ENCODE measurements around the gene PAF1.

DNA sequence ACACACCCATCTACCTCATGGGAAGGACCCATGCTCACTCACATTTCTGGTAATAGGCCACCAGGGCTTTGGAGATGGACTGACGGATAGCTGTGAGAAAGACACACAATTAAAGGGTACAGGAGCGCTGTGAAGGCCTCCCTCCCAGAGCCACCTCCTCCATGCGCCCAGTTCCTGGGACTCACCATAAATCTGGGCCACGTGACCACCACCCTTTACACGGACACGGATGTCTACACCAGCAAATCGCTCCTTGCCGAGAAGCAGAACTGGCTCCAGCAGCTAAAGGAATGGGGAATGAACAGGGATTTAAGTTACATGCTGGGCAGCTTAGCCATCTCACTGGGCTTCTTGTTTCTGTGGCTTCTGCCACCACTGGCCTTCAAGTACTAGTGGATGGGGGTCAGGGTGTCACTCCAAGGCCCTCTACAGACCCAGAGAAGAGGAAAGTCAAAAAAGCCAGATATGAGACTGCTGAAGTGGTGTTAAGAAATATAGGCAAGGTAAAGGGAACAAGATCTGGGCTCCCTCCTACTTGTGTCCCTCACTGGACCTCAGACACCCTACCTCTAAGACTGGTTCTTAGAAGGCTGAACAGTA, 42.7 kb upstream of the PAF1 start:
- TF ChIP-seq, protein P1, sequence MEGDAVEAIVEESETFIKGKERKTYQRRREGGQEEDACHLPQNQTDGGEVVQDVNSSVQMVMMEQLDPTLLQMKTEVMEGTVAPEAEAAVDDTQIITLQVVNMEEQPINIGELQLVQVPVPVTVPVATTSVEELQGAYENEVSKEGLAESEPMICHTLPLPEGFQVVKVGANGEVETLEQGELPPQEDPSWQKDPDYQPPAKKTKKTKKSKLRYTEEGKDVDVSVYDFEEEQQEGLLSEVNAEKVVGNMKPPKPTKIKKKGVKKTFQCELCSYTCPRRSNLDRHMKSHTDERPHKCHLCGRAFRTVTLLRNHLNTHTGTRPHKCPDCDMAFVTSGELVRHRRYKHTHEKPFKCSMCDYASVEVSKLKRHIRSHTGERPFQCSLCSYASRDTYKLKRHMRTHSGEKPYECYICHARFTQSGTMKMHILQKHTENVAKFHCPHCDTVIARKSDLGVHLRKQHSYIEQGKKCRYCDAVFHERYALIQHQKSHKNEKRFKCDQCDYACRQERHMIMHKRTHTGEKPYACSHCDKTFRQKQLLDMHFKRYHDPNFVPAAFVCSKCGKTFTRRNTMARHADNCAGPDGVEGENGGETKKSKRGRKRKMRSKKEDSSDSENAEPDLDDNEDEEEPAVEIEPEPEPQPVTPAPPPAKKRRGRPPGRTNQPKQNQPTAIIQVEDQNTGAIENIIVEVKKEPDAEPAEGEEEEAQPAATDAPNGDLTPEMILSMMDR (IDR thresholded peaks at IDR 0.05; ENCODE audit: insufficient read depth, low read length): no peak
- TF ChIP-seq, protein P2, sequence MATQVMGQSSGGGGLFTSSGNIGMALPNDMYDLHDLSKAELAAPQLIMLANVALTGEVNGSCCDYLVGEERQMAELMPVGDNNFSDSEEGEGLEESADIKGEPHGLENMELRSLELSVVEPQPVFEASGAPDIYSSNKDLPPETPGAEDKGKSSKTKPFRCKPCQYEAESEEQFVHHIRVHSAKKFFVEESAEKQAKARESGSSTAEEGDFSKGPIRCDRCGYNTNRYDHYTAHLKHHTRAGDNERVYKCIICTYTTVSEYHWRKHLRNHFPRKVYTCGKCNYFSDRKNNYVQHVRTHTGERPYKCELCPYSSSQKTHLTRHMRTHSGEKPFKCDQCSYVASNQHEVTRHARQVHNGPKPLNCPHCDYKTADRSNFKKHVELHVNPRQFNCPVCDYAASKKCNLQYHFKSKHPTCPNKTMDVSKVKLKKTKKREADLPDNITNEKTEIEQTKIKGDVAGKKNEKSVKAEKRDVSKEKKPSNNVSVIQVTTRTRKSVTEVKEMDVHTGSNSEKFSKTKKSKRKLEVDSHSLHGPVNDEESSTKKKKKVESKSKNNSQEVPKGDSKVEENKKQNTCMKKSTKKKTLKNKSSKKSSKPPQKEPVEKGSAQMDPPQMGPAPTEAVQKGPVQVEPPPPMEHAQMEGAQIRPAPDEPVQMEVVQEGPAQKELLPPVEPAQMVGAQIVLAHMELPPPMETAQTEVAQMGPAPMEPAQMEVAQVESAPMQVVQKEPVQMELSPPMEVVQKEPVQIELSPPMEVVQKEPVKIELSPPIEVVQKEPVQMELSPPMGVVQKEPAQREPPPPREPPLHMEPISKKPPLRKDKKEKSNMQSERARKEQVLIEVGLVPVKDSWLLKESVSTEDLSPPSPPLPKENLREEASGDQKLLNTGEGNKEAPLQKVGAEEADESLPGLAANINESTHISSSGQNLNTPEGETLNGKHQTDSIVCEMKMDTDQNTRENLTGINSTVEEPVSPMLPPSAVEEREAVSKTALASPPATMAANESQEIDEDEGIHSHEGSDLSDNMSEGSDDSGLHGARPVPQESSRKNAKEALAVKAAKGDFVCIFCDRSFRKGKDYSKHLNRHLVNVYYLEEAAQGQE (IDR thresholded peaks at IDR 0.05; ENCODE audit: insufficient replicate concordance, low read depth): no peak
- no peak for TF ChIP-seq GABPA (IDR thresholded peaks at IDR 0.05; ENCODE audit: low read depth)

Data from HL-60 (cell line).